HG02763 (cell line): ENCODE measurements around the gene UBR7.
"Not testable (repeated sequence)": the region's sequence is repeated elsewhere in the genome, so short reads cannot be mapped to it uniquely, and the experiment has no call there.

Source experiments
- ATAC-seq: cut with Tn5 transposase; IDR thresholded peaks from one replicate; pipeline ENCODE4 v1.9.1; 2021; ENCODE audit warnings: mild to moderate bottlenecking, moderate library complexity; ENCODE audit not compliant: unreplicated experiment

The UBR7 gene

GRCh38 chr14:93195316-93195999 is 11.6 kb upstream of the UBR7 start:
- ATAC-seq = no peak

GRCh38 chr14:93199031-93199430 is 8.0 kb upstream of the UBR7 start:
- ATAC-seq = no peak

- no peak for ATAC-seq
Observed at GRCh38 chr14:93200553-93200952, 6.5 kb upstream of the UBR7 start.

- no peak for ATAC-seq
Observed at GRCh38 chr14:93201155-93201704, 5.8 kb upstream of the UBR7 start.

- ATAC-seq = peak; percentile 28
Observed at GRCh38 chr14:93207468-93208308, 632 bp downstream of the UBR7 start.

GRCh38 chr14:93212432-93212831 is 5.4 kb downstream of the UBR7 start:
- no peak for ATAC-seq

GRCh38 chr14:93214598-93214997 is 7.5 kb downstream of the UBR7 start:
- no peak for ATAC-seq

- no peak for ATAC-seq
Observed at GRCh38 chr14:93219103-93219726, 12.2 kb downstream of the UBR7 start.

GRCh38 chr14:93220509-93220908 is 13.5 kb downstream of the UBR7 start:
- no peak for ATAC-seq

- ATAC-seq = no peak
Observed at GRCh38 chr14:93223565-93223964, 16.5 kb downstream of the UBR7 start.

- no peak for ATAC-seq
Observed at GRCh38 chr14:93228550-93228949, 21.5 kb downstream of the UBR7 start.

GRCh38 chr14:93230539-93230938 is 23.5 kb downstream of the UBR7 start:
- ATAC-seq = no peak

- no peak for ATAC-seq
Observed at GRCh38 chr14:93231129-93231979, 24.3 kb downstream of the UBR7 start.

GRCh38 chr14:93232159-93232558 is 25.1 kb downstream of the UBR7 start:
- no peak for ATAC-seq

- ATAC-seq = not testable (repeated sequence)
Observed at GRCh38 chr14:93233078-93233477, 26.0 kb downstream of the UBR7 start.

- ATAC-seq = no peak
Observed at GRCh38 chr14:93234798-93235197, 27.7 kb downstream of the UBR7 start.

GRCh38 chr14:93239869-93240677 is 33.0 kb downstream of the UBR7 start:
- ATAC-seq = no peak

GRCh38 chr14:93240678-93241000 is 33.6 kb downstream of the UBR7 start:
- no peak for ATAC-seq

GRCh38 chr14:93245764-93246420 is 38.8 kb downstream of the UBR7 start:
- no peak for ATAC-seq
